Stimulated activated CD4-positive, alpha-beta T cell treated with anti-CD3 and anti-CD28 coated beads, Interleukin-2, amount 100 ng/mL, for 4 hours (primary cell): Measurements from ENCODE around the gene SAMD15.
"Not testable (repeated sequence)": the region's sequence is repeated elsewhere in the genome, so short reads cannot be mapped to it uniquely, and the experiment has no call there.

Experiments used
- DNase-seq: peaks from one replicate; pipeline ENCODE4 v3.0.0-alpha.2; 2020; ENCODE audit warnings: low read depth

SAMD15 gene

GRCh38 chr14:77376771-77377501, at the start of gene SAMD15, which contains the start of gene TMED8:
Gene SAMD15, plus strand, starts transcription at chr14:77377379. Its CDS starts 40 bp downstream, at chr14:77377419.
Gene TMED8, minus strand, starts transcription at chr14:77377094. Its CDS starts 41 bp downstream, at chr14:77377053.
- peak; percentile 70 for DNase-seq

- DNase-seq = no peak
Observed at GRCh38 chr14:77329872-77330271, 47.3 kb upstream of the SAMD15 start.

GRCh38 chr14:77335576-77335975, 41.6 kb upstream of the SAMD15 start:
- no peak for DNase-seq

GRCh38 chr14:77337255-77337654, 39.9 kb upstream of the SAMD15 start:
- not testable (repeated sequence) for DNase-seq

DNA sequence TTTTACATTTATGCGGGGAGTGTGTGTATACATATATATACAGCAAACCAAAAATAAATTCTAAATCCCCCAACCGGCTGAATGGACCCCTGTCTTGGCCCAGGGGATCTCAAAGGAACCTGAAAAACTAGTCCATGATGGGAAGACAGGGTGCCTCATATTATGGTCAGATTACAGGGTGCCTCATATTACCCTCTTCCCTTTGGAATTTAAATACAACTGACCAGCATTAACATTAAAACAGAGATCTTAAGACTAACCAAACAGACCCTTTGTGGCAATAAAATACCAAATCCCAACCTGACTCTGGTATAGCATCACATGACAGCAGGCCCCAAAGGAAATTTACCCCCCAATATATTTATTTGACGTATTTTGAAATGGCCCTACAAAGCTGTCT, 39.3 kb upstream of the SAMD15 start:
- no peak for DNase-seq

GRCh38 chr14:77338302-77338701, 38.9 kb upstream of the SAMD15 start:
- no peak for DNase-seq

DNA sequence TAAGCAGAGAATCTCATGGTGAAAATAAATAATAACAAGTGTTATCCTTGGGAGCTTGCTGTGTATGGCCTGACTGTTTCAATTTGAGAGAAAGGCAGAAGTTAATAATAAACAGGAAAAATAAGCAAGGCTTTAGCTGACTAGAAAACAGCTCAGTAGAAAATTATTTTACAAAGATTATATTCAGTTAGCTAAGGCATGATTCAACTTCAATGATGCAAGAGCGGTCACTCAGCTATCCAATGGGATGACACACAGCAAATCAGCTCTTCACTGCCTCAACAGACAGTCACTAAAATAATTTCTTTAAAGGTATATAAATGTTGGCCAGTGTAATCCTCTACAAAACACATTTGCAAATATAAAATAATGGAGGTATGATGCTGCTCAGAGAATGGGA, 37.8 kb upstream of the SAMD15 start:
- DNase-seq = no peak

- DNase-seq = no peak
Observed at GRCh38 chr14:77340389-77340788, 36.8 kb upstream of the SAMD15 start.

DNA sequence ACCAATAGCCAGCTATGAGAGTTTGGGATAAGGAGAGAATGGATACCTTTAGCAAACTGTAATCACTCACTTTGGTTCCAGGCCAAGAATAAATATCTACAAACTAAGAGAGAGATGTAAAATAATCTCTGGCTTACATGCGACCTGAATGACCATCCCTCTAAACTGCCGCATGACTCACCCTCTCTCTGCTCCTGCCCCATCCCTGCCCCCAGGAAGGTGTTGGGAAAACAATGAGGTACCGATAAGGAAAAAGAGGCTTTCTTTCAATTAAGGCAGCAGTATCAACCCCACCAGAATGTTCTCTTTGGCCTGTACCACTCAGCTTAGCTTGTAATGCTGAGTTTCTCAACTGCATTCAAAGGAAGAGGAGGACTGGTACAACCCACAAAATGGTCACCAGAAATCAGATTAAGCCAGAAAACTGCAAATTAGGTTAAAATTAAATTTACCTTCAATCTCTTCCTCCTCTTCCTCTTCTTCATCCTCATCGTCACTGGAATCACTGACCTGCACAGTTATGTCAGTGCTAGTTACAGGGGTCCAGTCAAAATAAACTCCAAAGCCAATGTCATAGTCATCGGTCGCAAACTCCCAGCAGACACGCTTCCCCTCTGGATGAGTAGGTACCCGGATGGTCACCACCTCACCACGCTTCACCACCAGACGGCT, 34.3 kb upstream of the SAMD15 start:
- DNase-seq = no peak

DNA sequence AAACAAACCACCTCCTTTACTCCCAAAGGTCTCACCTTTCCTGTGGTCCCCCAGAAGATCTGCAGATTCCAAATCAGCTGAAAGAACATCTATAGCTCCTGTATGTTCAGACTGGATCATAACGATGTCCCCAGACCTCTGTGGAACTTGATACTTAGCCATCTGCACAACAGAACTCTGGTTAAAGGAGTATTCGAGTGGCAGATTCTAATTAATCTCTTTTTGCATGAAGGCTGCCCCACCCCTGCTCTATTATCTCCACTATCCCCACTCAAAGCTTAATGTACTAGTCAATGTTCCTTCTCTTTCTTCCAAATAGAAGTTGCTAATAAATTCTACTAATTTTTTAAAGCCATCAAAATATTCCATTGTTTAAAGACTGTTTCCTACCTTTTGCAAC, 33.5 kb upstream of the SAMD15 start:
- DNase-seq = no peak

GRCh38 chr14:77344377-77344996, 32.7 kb upstream of the SAMD15 start:
- DNase-seq = no peak

GRCh38 chr14:77346495-77346894, 30.7 kb upstream of the SAMD15 start:
- DNase-seq = no peak

GRCh38 chr14:77347751-77348150, 29.4 kb upstream of the SAMD15 start:
- no peak for DNase-seq

GRCh38 chr14:77353469-77354141, 23.6 kb upstream of the SAMD15 start:
- no peak for DNase-seq

DNA sequence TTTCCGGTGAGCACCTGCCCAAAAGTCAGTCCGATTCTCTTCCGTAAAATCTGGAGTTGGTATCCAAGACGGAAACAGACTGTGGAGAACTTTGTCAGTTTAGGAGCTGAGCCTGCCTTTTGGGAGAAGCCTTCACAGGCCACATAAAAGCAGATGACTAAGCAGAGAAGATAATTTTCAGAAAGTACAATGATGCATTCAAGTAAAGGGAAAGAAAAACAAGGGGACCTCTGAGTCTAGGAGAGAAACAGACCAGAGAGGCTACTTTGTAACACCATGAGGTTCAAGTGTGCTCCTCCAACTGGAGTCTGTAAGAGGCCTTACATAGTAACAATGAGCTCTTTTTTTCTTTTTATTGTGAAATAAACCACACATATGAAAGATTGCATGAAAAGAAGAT, 21.4 kb upstream of the SAMD15 start:
- DNase-seq = no peak

DNA sequence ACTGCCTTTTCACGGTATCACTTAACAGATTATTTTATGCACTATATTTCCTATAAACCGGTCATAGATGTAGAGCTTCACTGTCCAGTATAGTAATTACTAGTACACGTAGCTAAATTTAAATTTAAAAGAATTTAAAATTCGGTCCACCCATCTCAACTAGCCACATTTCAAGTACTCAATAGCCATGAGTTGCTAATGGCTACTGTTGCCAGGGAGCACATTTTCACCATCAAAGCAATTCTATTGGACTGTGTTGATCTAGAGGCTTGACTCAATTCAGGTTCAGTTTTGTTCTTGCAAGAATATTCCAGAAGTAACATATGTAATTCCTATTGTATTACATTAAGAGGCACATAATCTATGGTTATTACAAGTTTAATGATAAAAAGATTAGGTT, 20.3 kb upstream of the SAMD15 start:
- no peak for DNase-seq

DNA sequence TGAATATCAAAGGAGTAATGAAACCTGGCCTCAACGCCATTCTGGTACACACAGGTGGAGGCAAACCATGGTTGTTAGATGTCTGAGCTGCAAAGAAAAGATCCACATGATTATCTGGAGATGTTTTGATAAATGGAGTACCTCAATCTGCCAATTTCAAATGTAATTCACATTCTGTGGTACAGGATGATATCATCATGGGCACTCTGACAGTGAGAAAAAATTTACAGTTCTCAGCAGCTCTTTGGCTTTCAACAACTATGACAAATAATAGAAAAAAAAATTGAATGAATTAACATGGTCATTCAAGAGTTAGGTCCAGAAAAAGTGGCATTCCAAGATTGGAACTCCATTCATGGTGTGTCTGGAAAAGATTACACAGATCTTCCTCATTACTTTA, 17.6 kb upstream of the SAMD15 start:
- no peak for DNase-seq

DNA sequence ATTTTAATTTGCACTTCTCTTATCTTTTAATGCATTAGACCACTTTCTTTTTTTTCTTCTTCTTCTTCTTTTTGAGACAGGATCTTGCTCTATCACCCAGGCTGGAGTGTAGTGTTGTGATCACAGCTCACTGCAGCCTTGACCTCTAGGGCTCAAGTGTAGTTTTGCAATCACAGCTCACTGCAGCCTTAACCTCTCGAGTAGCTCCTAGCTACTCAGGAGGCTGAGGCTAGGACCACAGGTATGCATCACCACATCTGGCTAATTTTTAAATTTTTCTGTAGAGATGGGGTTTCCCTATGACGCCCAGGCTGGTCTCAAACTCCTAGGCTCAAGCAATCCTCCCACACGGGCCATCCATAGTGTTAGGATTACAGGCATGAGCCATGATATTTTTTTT, 13.0 kb upstream of the SAMD15 start:
- no peak for DNase-seq

GRCh38 chr14:77369285-77369684, 7.9 kb upstream of the SAMD15 start:
- no peak for DNase-seq

- DNase-seq = no peak
Observed at GRCh38 chr14:77372304-77372841, 4.8 kb upstream of the SAMD15 start.

GRCh38 chr14:77375164-77375950, 1.8 kb upstream of the SAMD15 start:
- no peak for DNase-seq
